Trophoblast cell (in vitro differentiated cells and primary cell): ENCODE measurements around the gene HAP1.
A peak's percentile ranks its signal among the peaks of the same experiment; 100 is the strongest.

Experiments
- DNase-seq, 2 donors: peaks; one replicate each; pipeline ENCODE4 v3.0.0-alpha.2; 2016
- H2AFZ ChIP-seq: 2 replicates; pipeline ENCODE4 v1.6.1; 2013; ENCODE audit warnings: low read length, moderate library complexity, mild to moderate bottlenecking; ENCODE audit not compliant: insufficient read depth, poor library complexity
- H2AK5ac ChIP-seq: 2 replicates; pipeline ENCODE4 v1.6.1; 2013; ENCODE audit warnings: mild to moderate bottlenecking, low read length
- H2BK120ac ChIP-seq: 2 replicates; pipeline ENCODE4 v1.6.1; 2013; ENCODE audit warnings: low read length, mild to moderate bottlenecking, moderate library complexity; ENCODE audit not compliant: insufficient read depth, poor library complexity
- H2BK12ac ChIP-seq: 2 replicates; pipeline ENCODE4 v1.6.1; 2013; ENCODE audit warnings: mild to moderate bottlenecking, low read length, moderate library complexity
- H2BK5ac ChIP-seq: 2 replicates; pipeline ENCODE4 v1.6.1; 2013; ENCODE audit warnings: low read length, low read depth, moderate library complexity, mild to moderate bottlenecking; ENCODE audit not compliant: poor library complexity
- H3K14ac ChIP-seq: 2 replicates; pipeline ENCODE4 v1.6.1; 2013; ENCODE audit warnings: mild to moderate bottlenecking, low read length
- H3K18ac ChIP-seq: 2 replicates; pipeline ENCODE4 v1.6.1; 2013; ENCODE audit warnings: mild to moderate bottlenecking, low read length
- H3K23ac ChIP-seq: 2 replicates; pipeline ENCODE4 v1.6.1; 2013; ENCODE audit warnings: low read length
- H3K27ac ChIP-seq: 2 replicates; pipeline ENCODE4 v1.5.1; 2013; ENCODE audit warnings: low read depth, mild to moderate bottlenecking, inconsistent platforms, low read length, moderate library complexity
- H3K27me3 ChIP-seq: 2 replicates; pipeline ENCODE4 v1.6.1; 2013; ENCODE audit warnings: inconsistent platforms, mild to moderate bottlenecking, low read length, moderate library complexity; ENCODE audit not compliant: insufficient read depth
- H3K36me3 ChIP-seq, 2 experiments: 1 replicate in 1 of 2; 2 replicates in 1 of 2; pipeline ENCODE4 v1.6.1; 2013; ENCODE audit warnings: low read length in 2 of 2, mild to moderate bottlenecking in 2 of 2, moderate library complexity in 1 of 2; ENCODE audit not compliant: insufficient read depth in 2 of 2, control insufficient read depth in 1 of 2
- H3K4ac ChIP-seq: 2 replicates; pipeline ENCODE4 v1.6.1; 2013; ENCODE audit warnings: low read depth, mild to moderate bottlenecking, low read length, moderate library complexity
- H3K4me1 ChIP-seq, 2 experiments: 1 replicate in 1 of 2; 2 replicates in 1 of 2; pipeline ENCODE4 v1.6.1; 2013; ENCODE audit warnings: low read length in 2 of 2, mild to moderate bottlenecking in 2 of 2, moderate library complexity in 1 of 2; ENCODE audit not compliant: insufficient read depth in 2 of 2, control insufficient read depth in 1 of 2
- H3K4me2 ChIP-seq: 2 replicates; pipeline ENCODE4 v1.6.1; 2013; ENCODE audit warnings: inconsistent platforms, mild to moderate bottlenecking, low read length, moderate library complexity
- H3K4me3 ChIP-seq: 2 replicates; pipeline ENCODE4 v1.5.1; 2013; ENCODE audit warnings: mild to moderate bottlenecking, low read depth, low read length, inconsistent platforms
- H3K79me1 ChIP-seq: one replicate; pipeline ENCODE4 v1.6.1; 2013; ENCODE audit warnings: low read length
- H3K79me2 ChIP-seq: 2 replicates; pipeline ENCODE4 v1.6.1; 2013; ENCODE audit warnings: low read length, mild to moderate bottlenecking; ENCODE audit not compliant: control insufficient read depth, insufficient read depth, poor library complexity
- H3K9ac ChIP-seq: 2 replicates; pipeline ENCODE4 v1.6.1; 2013; ENCODE audit warnings: mild to moderate bottlenecking, low read length
- H3K9me3 ChIP-seq: 2 replicates; pipeline ENCODE4 v1.6.1; 2013; ENCODE audit warnings: low read depth, mild to moderate bottlenecking, control low read depth, inconsistent platforms, low read length; ENCODE audit not compliant: insufficient read depth
- H4K12ac ChIP-seq: 2 replicates; pipeline ENCODE4 v1.6.1; 2013; ENCODE audit warnings: low read depth, mild to moderate bottlenecking, low read length, moderate library complexity
- H4K8ac ChIP-seq: 2 replicates; pipeline ENCODE4 v1.6.1; 2013; ENCODE audit warnings: low read depth, mild to moderate bottlenecking, low read length, moderate library complexity
- H4K91ac ChIP-seq: one replicate; pipeline ENCODE4 v1.6.1; 2013; ENCODE audit warnings: low read depth, mild to moderate bottlenecking, low read length, moderate library complexity
- WGBS: extraction: QIAGEN DNeasy Blood & Tissue Kit; methylation state at CpG from one replicate; pipeline ENCODE4 v1.1.7; 2013; ENCODE audit warnings: missing lambda C conversion rate; ENCODE audit not compliant: insufficient read length, insufficient coverage; ENCODE audit errors: extremely low coverage; 5-methylcytosine and 5-hydroxymethylcytosine counted together

Gene HAP1

DNA sequence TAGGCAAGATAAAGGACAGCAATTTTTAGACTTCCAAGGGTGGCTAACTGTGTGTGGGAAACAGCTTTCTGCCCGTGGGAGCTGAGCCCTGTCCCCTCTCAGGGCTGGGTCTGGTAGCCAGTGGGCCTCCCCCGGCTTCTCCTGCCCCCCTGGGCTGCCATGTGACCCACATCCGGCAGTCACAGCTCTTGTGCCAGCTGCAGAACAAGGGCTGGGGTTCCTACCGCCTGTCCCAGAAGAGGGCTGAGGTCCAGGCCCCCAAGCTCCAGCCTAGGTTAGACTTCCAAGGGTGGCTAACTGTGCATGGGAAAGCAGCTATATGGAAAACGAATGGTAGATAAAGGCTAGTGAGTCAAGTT is 16.2 kb downstream of the HAP1 start:
- no CpG with 5 or more reads among the region's 5 CpGs for WGBS
- Histone ChIP-seq H3K4me3 (no peak overlapping the region), H3K18ac (peak overlapping the region; percentile 19), H2BK120ac (peak overlapping the region; percentile 55), H3K9me3 (no peaks in the 10 kb centered on the region), H3K4ac (no peak overlapping the region), H4K91ac (peak overlapping the region; percentile 69), H3K4me1 (peaks cover 2 to 7% of the 10 kb centered on the region in 2 experiments), H4K8ac (peak overlapping the region; percentile 33), H4K12ac (no peak overlapping the region), H2BK5ac (no peak overlapping the region), H3K27me3 (no peaks in the 10 kb centered on the region), H3K27ac (peak overlapping the region; percentile 70), H3K14ac (peak overlapping the region; percentile 30), H3K79me1 (peaks cover 10% of the 10 kb centered on the region), H3K79me2 (peaks cover 2% of the 10 kb centered on the region), H2AK5ac (peak overlapping the region; percentile 46), H3K9ac (no peak overlapping the region), H3K23ac (no peak overlapping the region), H2AFZ (no peak overlapping the region), H3K36me3 (no peaks in the 10 kb centered on the region), H2BK12ac (peak overlapping the region; percentile 56), H3K4me2 (no peak overlapping the region)
- no peak for DNase-seq

DNA sequence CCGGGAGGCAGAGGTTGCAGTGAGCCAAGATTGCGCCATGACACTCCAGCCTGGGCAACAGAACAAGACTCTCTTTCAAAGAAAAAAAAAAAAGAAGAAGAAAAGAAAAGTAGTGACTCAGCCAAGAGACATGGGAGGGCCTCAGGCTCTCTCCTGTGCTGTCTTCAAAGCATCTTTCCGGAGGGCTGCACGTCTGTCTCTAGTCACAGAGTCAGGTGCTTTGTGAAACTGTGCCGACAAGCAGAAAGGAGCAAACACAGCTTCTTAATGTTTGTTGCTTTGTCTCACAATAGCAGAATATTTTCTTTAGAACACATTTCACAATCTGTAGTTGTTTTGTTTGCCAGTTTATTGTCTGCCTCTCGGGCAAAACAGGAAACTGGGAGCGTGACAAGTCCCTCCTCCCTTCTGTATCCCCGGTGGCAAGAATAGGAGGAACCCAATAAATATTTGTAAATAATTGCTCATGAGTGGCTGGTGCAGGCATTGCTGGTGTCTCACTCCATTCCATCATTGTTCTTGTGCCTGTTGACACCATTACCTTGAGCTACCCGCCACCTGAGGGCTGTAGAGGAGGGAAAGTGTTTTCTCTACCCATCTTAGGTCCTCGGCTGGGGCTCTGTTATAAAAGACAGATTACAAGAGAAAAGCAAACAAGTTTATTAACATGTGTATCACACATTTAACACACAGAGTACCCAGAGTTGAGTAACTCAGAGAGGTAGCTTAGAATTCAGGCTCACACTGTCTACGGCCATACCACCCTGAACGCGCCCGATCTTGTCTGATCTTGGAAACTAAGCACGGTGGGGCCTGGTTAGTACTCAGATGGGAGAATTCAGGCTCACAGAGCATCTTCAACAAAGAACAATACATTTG is 16.8 kb downstream of the HAP1 start:
- H3K27me3 ChIP-seq: no peaks in the 10 kb centered on the region

GRCh38 chr17:41711669-41712400 is 22.6 kb downstream of the HAP1 start, which contains the start of gene GAST:
Gene GAST, plus strand, starts transcription at chr17:41712331. Its CDS starts 3,106 bp downstream, at chr17:41715437.
- Histone ChIP-seq H3K4me1 (peaks cover 0 to 2% of the 10 kb centered on the region in 2 experiments), H3K4me2 (no peak within 1 kb of the TSS), H4K8ac (no peak within 1 kb of the TSS), H4K91ac (no peak within 1 kb of the TSS), H3K36me3 (no peaks in the 10 kb centered on the region), H2BK12ac (no peak within 1 kb of the TSS), H2AK5ac (no peak within 1 kb of the TSS), H2AFZ (no peak within 1 kb of the TSS), H3K23ac (no peak within 1 kb of the TSS), H3K18ac (no peak within 1 kb of the TSS), H3K4me3 (peak within 1 kb of the TSS; percentile 8), H3K79me1 (peaks cover 3% of the 10 kb centered on the region), H3K79me2 (peaks cover 2% of the 10 kb centered on the region), H3K27me3 (no peaks in the 10 kb centered on the region), H2BK120ac (no peak within 1 kb of the TSS), H3K14ac (no peak within 1 kb of the TSS), H3K9ac (no peak within 1 kb of the TSS), H2BK5ac (no peak within 1 kb of the TSS), H4K12ac (no peak within 1 kb of the TSS), H3K9me3 (no peaks in the 10 kb centered on the region), H3K4ac (no peak within 1 kb of the TSS), H3K27ac (no peak within 1 kb of the TSS)
- DNase-seq: no peak
- no CpG with 5 or more reads among the region's 12 CpGs for WGBS

More for the DNA sequence above, 16.8 kb downstream of the HAP1 start:
- WGBS: no CpG with 5 or more reads among the region's 15 CpGs
- H3K9ac ChIP-seq: no peak overlapping the region
- H2BK120ac ChIP-seq: peak overlapping the region; percentile 57
- no peak overlapping the region for H2AFZ ChIP-seq
- DNase-seq: peak; percentile 78 to 85
- no peak overlapping the region for H3K23ac ChIP-seq
- H2AK5ac ChIP-seq: no peak overlapping the region
- H4K12ac ChIP-seq: no peak overlapping the region
- no peak overlapping the region for H3K18ac ChIP-seq
- H2BK5ac ChIP-seq: no peak overlapping the region
- peaks cover 10% of the 10 kb centered on the region for H3K79me1 ChIP-seq
- no peak overlapping the region for H4K8ac ChIP-seq
- peak overlapping the region; percentile 70 for H3K27ac ChIP-seq
- H3K4me2 ChIP-seq: no peak overlapping the region
- H2BK12ac ChIP-seq: peak overlapping the region; percentile 56
- no peaks in the 10 kb centered on the region for H3K36me3 ChIP-seq
- H3K4me3 ChIP-seq: no peak overlapping the region
- peaks cover 2% of the 10 kb centered on the region for H3K79me2 ChIP-seq
- H3K4me1 ChIP-seq: peaks cover 2 to 7% of the 10 kb centered on the region in 2 experiments
- H3K4ac ChIP-seq: no peak overlapping the region
- no peak overlapping the region for H3K14ac ChIP-seq
- H3K9me3 ChIP-seq: no peaks in the 10 kb centered on the region
- H4K91ac ChIP-seq: peak overlapping the region; percentile 69

DNA sequence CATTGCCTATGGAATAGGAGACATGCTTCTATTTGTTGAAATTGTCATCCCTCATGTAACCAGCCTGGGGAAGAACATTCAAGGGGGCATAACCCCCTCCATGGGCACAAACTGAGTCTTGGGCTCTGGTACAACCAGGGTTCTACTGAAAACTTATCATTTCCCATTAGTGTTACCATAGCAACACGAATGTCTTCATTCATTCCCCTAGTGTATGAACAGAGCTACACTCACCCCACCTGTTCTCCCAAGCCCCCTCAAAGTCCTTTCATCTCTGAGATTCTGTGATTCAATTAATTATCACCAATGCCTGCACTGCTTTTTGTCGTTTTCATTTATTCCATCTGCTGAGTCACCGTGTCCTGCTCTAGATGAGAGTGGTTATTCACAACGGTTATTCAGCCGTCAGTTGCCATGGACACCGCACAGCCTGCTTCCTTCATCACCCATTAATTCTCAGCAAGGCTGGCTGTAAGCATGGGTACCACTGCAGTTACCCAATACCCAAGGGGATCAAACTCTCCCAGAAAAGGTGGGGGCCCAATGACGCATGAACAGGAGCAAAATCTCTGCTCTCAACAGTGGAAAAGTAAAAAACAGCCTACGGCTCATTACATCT is 23.9 kb downstream of the HAP1 start:
- no CpG with 5 or more reads among the region's 8 CpGs for WGBS
- Histone ChIP-seq H3K79me2 (no peaks in the 10 kb centered on the region), H3K14ac (no peak overlapping the region), H3K9ac (no peak overlapping the region), H4K12ac (no peak overlapping the region), H2BK120ac (no peak overlapping the region), H3K27me3 (no peaks in the 10 kb centered on the region), H3K27ac (no peak overlapping the region), H2AK5ac (no peak overlapping the region), H3K4me3 (no peak overlapping the region), H3K4me2 (no peak overlapping the region), H2BK12ac (no peak overlapping the region), H3K23ac (no peak overlapping the region), H3K18ac (no peak overlapping the region), H2BK5ac (no peak overlapping the region), H4K8ac (no peak overlapping the region), H3K36me3 (no peaks in the 10 kb centered on the region), H4K91ac (no peak overlapping the region), H3K4ac (no peak overlapping the region), H2AFZ (no peak overlapping the region), H3K9me3 (peaks cover 3% of the 10 kb centered on the region), H3K4me1 (peaks cover 0 to 1% of the 10 kb centered on the region in 2 experiments), H3K79me1 (no peaks in the 10 kb centered on the region)
- peak in 1 of 2 donors; percentile 7 for DNase-seq
